Neural crest cell (in vitro differentiated cells): ENCODE results near the gene SEC22B. TPM values are rescaled to one million over a fixed set of nuclear protein-coding genes. Genes with fewer than 3 reads are reported as not detected.
A peak's percentile ranks its signal among the peaks of the same experiment; 100 is the strongest.
"Not testable (repeated sequence)": the region's sequence is repeated elsewhere in the genome, so short reads cannot be mapped to it uniquely, and the experiment has no call there.

Experiments
- DNase-seq: peaks from one replicate; pipeline ENCODE4 v3.0.0; 2021; ENCODE audit warnings: low read depth, mixed read lengths, low spot score
- H3K27ac Mint-ChIP-seq: one replicate; pipeline ENCODE4 v1.8.0; 2021; ENCODE audit warnings: mild to moderate bottlenecking, mixed read lengths; ENCODE audit not compliant: unreplicated experiment
- H3K27me3 Mint-ChIP-seq: 2 replicates; pipeline ENCODE4 v1.8.0; 2021; ENCODE audit warnings: low read depth, mild to moderate bottlenecking, mixed read lengths
- H3K36me3 Mint-ChIP-seq: 2 replicates; pipeline ENCODE4 v1.8.0; 2021; ENCODE audit warnings: low read depth, mild to moderate bottlenecking, mixed read lengths
- H3K4me1 Mint-ChIP-seq: 2 replicates; pipeline ENCODE4 v1.8.0; 2021; ENCODE audit warnings: mixed read lengths
- H3K4me3 Mint-ChIP-seq: one replicate; pipeline ENCODE4 v1.8.0; 2021; ENCODE audit warnings: mild to moderate bottlenecking, mixed read lengths
- H3K9me3 Mint-ChIP-seq: 2 replicates; pipeline ENCODE4 v1.8.0; 2021; ENCODE audit warnings: mixed read lengths
- long read RNA-seq: library from polyadenylated mRNA; unstranded; transcript quantifications from one replicate; pipeline ENCODE4 v2.0.0, GENCODE V29; 2020
- total RNA-seq: library from RNA; stranded (reverse); gene quantifications from 2 replicates; pipeline ENCODE4 v1.2.1, GENCODE V29; 2021
- TF ChIP-seq, protein P1 (sequence below): fragments of 200-600 bp; sonication (generic); conservative IDR thresholded peaks from 2 replicates; pipeline ENCODE4 v1.5.0; 2021; ENCODE audit warnings: antibody characterized with exemption, mild to moderate bottlenecking

Gene SEC22B
- total RNA-seq = 18.9 and 19.1 TPM in 2 replicates
- long read RNA-seq, full-length matches to known transcripts = 133 of 145 reads
- long read RNA-seq, partial matches to known transcripts = 2 of 145 reads
- long read RNA-seq, other reads (novel, unspliced or antisense) = 10 of 145 reads

DNA sequence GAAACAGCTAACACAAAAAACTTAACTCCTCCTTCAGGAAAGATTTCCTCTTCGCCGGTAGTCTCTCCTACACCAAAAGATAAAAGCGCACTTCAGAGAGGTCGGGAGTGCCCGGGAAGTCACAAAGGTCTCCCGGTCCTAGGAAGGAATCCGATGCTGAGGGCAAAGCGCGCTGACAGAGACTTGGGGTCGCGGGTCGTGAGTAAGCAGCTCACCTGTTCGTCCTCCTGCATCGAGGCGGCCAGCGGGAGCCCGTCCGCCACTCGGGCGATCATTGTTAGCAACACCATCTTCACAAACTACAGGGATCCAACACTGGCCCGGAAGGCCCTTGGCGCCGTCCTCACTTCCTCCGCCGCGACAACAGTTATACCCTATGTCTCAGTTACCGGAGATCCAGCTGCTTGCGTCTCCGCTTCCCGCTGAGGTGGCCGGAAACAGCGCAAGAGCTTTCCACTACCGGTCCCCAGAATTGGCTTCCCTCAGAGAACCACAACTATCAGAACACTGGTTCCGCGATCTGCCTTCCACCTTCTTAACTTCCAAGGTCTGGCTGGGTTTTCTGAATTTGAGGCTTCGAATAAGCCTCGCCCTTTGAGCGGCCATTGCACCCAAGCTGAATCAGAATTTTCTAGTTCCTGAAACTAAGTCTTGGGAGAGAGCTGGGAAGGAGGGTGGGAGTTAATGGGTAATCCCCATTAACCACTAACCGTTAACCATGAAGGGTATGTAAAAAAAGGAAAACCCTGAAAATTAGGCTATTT lies at the start of gene SEC22B:
TSS of gene SEC22B (minus strand) at position 429 of the 764 bp plus-strand sequence. CDS start at position 290, 139 bp downstream.
- peak; percentile 85 for DNase-seq
- H3K4me3 Mint-ChIP-seq = peak within 1 kb of the TSS; percentile 97
- H3K9me3 Mint-ChIP-seq = no peaks in the 10 kb centered on the region
- H3K27ac Mint-ChIP-seq = peak within 1 kb of the TSS; percentile 96
- H3K27me3 Mint-ChIP-seq = no peaks in the 10 kb centered on the region
- no peaks in the 10 kb centered on the region for H3K36me3 Mint-ChIP-seq
- TF ChIP-seq, protein P1, sequence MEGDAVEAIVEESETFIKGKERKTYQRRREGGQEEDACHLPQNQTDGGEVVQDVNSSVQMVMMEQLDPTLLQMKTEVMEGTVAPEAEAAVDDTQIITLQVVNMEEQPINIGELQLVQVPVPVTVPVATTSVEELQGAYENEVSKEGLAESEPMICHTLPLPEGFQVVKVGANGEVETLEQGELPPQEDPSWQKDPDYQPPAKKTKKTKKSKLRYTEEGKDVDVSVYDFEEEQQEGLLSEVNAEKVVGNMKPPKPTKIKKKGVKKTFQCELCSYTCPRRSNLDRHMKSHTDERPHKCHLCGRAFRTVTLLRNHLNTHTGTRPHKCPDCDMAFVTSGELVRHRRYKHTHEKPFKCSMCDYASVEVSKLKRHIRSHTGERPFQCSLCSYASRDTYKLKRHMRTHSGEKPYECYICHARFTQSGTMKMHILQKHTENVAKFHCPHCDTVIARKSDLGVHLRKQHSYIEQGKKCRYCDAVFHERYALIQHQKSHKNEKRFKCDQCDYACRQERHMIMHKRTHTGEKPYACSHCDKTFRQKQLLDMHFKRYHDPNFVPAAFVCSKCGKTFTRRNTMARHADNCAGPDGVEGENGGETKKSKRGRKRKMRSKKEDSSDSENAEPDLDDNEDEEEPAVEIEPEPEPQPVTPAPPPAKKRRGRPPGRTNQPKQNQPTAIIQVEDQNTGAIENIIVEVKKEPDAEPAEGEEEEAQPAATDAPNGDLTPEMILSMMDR = no peak
- peaks cover 23% of the 10 kb centered on the region for H3K4me1 Mint-ChIP-seq

DNA sequence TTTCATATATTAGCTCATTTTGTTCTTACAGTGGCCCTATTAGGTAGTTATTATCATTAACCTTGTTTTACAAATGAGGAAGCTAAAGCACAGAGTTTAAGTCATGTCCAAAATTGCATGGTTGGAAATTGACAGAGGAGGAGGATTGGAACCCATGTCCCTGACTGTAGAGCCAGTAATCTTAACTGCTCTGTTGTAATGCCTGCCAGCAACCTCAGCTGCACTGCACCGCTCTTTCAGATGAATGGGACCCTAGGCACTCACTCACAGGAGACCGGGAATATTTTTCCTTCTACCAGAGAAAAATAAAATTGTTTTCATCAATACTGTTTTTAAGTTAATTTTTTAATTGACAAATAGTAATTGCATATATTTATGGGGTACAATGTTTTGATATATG lies 41.6 kb upstream of the SEC22B start:
- not testable (repeated sequence) for H3K4me1 Mint-ChIP-seq, H3K27ac Mint-ChIP-seq, DNase-seq, H3K27me3 Mint-ChIP-seq, H3K4me3 Mint-ChIP-seq, H3K36me3 Mint-ChIP-seq, H3K9me3 Mint-ChIP-seq

DNA sequence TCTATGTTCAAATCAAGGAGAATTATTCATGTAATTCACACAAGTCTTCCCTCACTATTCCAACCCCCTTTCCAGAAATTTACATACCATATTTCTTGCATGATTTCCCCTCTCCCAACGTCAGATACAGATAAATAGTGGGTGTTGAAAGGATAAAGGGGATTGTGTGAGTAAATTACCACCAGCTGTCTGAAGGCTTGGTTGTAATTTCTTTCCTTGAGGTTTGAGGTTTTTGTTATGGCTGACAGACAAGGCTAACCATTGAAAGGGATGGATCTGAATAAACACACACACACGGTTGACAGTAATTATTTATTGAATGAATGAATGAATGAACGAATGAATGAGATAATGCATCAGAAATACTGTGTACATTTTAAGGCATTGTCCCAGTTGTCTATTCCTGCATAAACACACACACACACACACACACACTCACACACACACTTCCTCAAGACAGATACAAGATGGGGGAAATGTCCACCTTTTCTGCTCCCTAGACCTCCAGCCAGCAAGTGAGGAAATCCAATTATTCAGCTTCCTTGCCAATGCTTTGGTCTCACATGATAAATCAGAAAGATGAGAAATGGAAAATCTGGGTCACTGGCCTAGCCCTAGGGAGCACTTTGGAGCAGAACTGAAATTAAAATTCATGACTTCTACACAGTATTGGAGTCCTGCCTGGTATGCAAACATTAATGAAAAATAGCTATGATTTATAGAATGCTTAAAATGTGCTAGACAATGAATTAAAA lies 41.0 kb upstream of the SEC22B start:
- H3K4me3 Mint-ChIP-seq, H3K27me3 Mint-ChIP-seq, H3K27ac Mint-ChIP-seq, H3K9me3 Mint-ChIP-seq, DNase-seq, H3K4me1 Mint-ChIP-seq, H3K36me3 Mint-ChIP-seq: not testable (repeated sequence)

DNA sequence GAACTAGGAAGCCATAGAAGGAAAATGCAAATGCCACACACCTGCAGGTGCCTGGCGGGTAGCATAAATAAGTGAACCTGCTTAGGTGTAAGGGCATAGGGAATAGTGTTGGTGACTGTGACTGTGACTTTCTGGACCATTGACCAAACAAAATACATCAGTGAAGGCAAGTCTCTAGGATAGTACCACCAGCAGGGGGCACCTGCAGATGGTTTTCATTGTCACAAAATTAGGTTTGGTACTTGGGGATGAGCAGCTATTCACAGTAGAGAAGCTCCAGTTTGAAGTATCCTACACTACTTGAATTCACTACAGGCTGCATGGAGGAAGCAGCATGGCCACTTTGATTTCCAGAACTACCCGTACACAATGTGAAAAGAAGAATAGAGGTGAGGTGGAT lies 37.3 kb upstream of the SEC22B start:
- not testable (repeated sequence) for DNase-seq, H3K27me3 Mint-ChIP-seq, H3K9me3 Mint-ChIP-seq, H3K4me1 Mint-ChIP-seq, H3K36me3 Mint-ChIP-seq, H3K27ac Mint-ChIP-seq, H3K4me3 Mint-ChIP-seq

DNA sequence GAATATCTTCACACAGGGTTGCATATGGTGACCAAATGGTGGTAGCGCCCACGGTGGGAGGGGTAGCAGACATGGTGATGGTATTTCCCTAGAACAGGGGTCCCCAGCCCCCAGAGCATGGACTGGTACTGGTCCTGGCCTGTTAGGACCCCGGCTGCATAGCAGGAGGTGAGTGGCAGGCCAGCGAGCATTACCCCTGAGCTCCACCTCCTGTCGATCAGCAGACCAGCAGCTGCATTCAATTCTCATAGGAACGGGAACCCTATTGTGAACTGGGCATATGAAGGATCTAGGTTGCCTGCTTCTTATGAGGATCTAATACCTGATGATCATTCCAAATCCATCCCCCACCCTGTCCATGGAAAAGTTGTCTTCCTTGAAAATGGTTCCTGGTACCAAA lies 34.4 kb upstream of the SEC22B start:
- H3K36me3 Mint-ChIP-seq, H3K4me1 Mint-ChIP-seq, H3K9me3 Mint-ChIP-seq, H3K27ac Mint-ChIP-seq, DNase-seq, H3K27me3 Mint-ChIP-seq, H3K4me3 Mint-ChIP-seq: not testable (repeated sequence)

DNA sequence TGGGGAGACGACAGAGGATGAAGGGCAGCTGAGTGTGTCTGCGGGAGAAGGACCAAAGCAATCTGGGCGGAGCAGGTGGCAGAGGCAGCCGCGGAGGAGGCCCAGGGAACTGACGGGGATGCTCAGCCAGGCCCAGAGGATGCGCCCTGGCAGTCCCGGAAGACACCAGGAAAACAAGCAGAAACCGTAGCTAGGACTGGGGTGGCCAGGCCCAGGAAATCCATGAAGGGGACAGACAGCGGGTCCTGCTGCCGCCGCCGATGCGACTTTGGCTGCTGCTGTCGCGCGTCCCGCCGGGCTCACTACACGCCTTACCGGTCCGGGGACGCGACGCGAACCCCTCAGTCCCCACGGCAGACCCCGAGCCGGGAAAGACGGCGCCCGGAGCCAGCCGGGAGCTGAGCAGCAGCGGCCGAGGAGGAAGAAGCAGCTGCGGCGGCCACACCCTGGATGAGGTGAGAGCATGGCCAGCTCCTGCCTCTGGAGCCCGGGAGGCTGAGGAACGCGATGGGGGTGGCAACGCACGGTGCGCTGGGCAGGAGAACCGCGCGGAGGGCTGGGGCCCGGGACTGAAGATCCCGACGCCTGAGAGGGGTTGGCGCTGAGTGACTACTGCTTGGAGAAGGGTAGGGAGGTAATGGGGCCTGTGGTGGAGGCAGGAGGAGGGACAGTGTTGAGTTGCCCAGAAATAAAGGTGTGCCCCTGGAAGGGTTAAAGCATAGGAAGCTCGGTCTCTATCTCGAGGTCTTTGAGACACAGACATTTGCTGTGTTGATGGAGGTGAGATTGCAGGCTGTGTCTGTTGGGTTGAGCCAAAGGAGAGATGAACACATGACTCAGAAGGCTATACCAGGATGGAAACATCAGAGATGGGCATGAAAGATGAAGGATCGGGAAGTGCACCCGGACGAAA lies 20.8 kb upstream of the SEC22B start:
- H3K4me1 Mint-ChIP-seq, H3K27ac Mint-ChIP-seq, H3K9me3 Mint-ChIP-seq, DNase-seq, H3K36me3 Mint-ChIP-seq: not testable (repeated sequence)
- peaks cover 13% of the 10 kb centered on the region for H3K27me3 Mint-ChIP-seq
- peak overlapping the region; percentile 70 for H3K4me3 Mint-ChIP-seq

DNA sequence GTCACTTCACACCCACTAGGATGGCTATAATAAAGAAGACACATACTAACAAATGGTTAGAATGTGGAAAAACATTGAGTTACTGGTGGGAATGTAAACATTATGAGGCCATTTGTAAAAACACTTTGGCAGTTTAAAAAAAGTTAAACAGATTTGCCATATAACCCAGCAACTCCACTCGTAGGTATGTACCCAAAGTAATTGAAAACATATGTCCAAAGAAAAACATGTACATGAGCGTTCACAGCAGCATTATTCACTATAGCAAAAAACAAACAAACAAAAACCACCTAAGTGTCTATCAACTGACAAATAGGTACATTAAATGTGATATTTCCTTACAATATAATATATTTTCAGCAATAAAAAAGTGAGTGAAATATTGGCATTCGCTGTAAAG lies 12.3 kb upstream of the SEC22B start:
- H3K27me3 Mint-ChIP-seq, H3K9me3 Mint-ChIP-seq, H3K4me1 Mint-ChIP-seq, H3K36me3 Mint-ChIP-seq, H3K27ac Mint-ChIP-seq, DNase-seq, H3K4me3 Mint-ChIP-seq: not testable (repeated sequence)

DNA sequence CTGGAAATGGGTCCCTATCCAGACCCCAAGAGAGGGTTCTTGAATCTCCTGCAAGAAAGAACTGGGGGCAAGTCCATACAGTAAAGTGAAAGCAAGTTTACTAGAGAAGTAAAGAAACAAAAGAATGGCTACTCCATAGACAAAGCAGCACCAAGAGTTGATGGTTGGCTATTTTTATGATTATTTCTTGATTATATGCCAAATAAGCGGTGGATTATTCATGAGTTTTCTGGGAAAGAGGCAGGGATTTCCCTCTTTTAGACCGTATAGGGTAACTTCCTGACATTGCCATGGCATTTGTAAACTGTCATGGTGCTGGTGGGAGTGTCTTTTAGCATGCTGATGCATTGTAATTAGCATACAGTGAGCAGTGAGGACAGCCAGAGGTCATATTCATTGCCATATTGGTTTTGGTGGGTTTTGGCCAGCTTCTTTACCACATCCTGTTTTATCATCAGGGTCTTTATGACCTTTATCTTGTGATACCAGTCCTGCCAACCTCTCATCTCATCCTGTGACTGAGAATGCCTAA lies 5.9 kb upstream of the SEC22B start:
- H3K27ac Mint-ChIP-seq, H3K9me3 Mint-ChIP-seq, H3K4me1 Mint-ChIP-seq, H3K36me3 Mint-ChIP-seq, DNase-seq, H3K4me3 Mint-ChIP-seq, H3K27me3 Mint-ChIP-seq: not testable (repeated sequence)

DNA sequence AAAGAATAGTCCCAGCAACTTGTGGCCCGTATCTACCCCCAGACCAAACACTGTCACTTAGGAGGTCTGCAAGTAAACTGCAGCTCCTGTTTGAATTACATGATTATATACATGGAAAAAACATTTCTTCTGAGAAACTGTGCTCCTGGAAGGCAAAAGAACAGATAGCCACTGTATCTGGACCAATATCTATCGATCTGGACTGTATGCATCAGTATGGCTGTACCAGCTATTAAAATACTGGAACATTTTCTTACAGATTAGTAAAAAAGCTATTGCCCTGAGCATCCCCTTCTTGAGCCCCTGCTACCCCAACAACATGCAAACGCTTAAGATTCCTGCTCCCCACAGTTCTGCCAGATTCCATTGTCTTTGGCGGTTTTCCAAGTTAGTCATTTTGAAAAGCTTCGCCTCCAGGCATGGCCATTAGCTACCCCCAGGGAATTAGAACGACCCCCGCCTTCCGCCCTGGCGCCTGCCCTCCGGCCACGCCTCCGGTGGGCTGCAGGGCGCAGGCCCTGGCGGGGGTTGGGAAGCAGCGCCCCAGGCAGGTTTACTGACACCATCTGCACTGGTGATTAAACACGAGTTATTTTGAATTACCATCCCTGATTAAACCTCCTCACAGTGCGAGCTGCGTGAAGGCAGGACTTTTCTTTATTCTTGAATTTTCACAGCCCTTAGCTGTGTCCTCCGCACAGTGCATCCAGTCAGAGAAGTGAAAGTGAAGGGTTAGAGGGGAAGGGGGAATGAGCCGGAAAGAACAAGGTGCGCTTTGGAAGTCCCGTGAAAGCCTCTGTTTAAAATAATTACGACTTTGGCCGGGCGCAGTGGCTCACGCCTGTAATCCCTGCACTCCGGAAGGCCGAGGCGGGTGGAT lies 3.7 kb upstream of the SEC22B start:
- DNase-seq, H3K36me3 Mint-ChIP-seq, H3K9me3 Mint-ChIP-seq, H3K27me3 Mint-ChIP-seq, H3K27ac Mint-ChIP-seq: not testable (repeated sequence)
- H3K4me1 Mint-ChIP-seq = peaks cover 23% of the 10 kb centered on the region
- peak overlapping the region; percentile 78 for H3K4me3 Mint-ChIP-seq
